SK-N-SH treated with all-trans-retinoic acid at 6 μM for 48 hours (cell line): Measurements from ENCODE around the gene THSD4.

Experiments
- BACH2 ChIP-seq: fragments of 250-450 bp; sonication (Bioruptor Pico); IDR thresholded peaks from 2 replicates; pipeline ENCODE4 v1.9.0; 2021; ENCODE audit warnings: mild to moderate bottlenecking, borderline replicate concordance
- GLIS3 ChIP-seq: fragments of 250-450 bp; sonication (Bioruptor Pico); IDR thresholded peaks from 2 replicates; pipeline ENCODE4 v1.5.0; 2020; ENCODE audit warnings: mild to moderate bottlenecking, moderate library complexity
- ZNF70 ChIP-seq: fragments of 450-650 bp; formaldehyde crosslinking; IDR thresholded peaks from 2 replicates; pipeline ENCODE4 v1.5.0; 2020; ENCODE audit warnings: mild to moderate bottlenecking, moderate library complexity
- TF ChIP-seq, protein P1 (sequence below): fragments of 250-450 bp; sonication (Bioruptor Pico); IDR thresholded peaks from 2 replicates; pipeline ENCODE4 v1.8.0; 2020; ENCODE audit warnings: mild to moderate bottlenecking, moderate library complexity, borderline replicate concordance

DNA sequence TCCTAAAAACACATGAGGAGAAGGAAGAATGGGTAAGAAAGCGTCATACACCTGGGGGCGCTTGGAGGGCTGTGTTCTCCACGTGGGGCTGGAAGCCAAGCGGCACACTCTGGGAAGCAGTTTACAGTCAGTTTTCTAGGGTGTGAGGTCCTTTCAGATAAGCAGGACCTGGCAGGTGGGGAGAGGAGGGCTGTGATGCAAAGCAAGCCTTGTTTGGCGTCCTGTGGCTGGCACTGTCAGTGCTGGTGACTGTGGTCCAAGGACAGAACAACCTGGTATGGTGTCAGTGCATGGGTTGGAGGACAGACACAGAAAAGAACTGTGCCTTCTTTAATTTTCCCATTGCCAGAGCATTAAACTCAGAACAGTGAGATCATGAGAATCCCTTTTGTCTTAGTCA is 434.4 kb downstream of the THSD4 start:
- TF ChIP-seq BACH2 (CRISPR knock-in tag) (no peak), ZNF70 (no peak), GLIS3 (CRISPR knock-in tag) (no peak)
- TF ChIP-seq, protein P1, sequence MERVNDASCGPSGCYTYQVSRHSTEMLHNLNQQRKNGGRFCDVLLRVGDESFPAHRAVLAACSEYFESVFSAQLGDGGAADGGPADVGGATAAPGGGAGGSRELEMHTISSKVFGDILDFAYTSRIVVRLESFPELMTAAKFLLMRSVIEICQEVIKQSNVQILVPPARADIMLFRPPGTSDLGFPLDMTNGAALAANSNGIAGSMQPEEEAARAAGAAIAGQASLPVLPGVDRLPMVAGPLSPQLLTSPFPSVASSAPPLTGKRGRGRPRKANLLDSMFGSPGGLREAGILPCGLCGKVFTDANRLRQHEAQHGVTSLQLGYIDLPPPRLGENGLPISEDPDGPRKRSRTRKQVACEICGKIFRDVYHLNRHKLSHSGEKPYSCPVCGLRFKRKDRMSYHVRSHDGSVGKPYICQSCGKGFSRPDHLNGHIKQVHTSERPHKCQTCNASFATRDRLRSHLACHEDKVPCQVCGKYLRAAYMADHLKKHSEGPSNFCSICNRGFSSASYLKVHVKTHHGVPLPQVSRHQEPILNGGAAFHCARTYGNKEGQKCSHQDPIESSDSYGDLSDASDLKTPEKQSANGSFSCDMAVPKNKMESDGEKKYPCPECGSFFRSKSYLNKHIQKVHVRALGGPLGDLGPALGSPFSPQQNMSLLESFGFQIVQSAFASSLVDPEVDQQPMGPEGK (CRISPR knock-in tag), result no peak
